22Rv1 (cell line): ENCODE measurements around the gene SLC25A21.

Experiments used
- CTCF ChIP-seq: fragments of 450-650 bp; IDR thresholded peaks from 2 replicates; pipeline ENCODE4 v1.5.1; 2017; ENCODE audit warnings: mild to moderate bottlenecking
- ZFX ChIP-seq: fragments of 450-650 bp; IDR thresholded peaks from 2 replicates; pipeline ENCODE4 v1.6.1; 2017; ENCODE audit warnings: antibody characterized with exemption, borderline replicate concordance

DNA sequence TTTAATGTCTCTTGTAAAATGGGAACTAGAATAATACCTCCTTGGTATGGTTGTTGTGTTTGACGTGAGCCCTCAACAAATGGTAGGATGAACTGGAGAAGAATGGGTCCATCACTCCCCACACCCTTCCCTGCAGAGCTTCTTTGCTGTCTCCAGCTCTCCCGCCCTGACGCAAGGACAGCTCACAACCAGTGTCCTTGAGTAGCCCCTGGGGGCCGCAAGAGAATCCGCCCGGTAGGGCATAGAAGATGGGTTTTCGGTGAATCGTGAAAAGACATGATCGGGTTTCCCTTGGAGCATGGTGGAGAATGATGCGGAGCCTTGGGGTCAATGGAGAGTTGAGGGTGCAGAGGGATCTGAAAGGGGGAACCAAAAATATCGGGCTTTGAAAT is 516.8 kb downstream of the SLC25A21 start:
- TF ChIP-seq CTCF (no peak), ZFX (no peak)
